Epithelial cell of proximal tubule (primary cell): ENCODE results near the gene HECTD1. TPM values are rescaled to one million over a fixed set of nuclear protein-coding genes. Genes with fewer than 3 reads are reported as not detected.

Experiments
- total RNA-seq: library from RNA; depleted of rRNA; stranded (reverse); fragments of >200 nt; gene quantifications from 2 replicates; pipeline ENCODE4 v1.2.3, GENCODE V29; 2015

Gene HECTD1
- total RNA-seq, 1 donor from 2014 or later, result 101 TPM

Other genes with a start within 250 kb of the HECTD1 start
- 5.1 and 7.7 TPM in 2 replicates for gene AP4S1, start 182.1 kb downstream of the HECTD1 start, total RNA-seq
- gene STRN3, start 181.4 kb downstream of the HECTD1 start, total RNA-seq, result 26.0 and 33.2 TPM in 2 replicates
- gene HEATR5A, start 212.8 kb upstream of the HECTD1 start, total RNA-seq, result 11.5 and 11.6 TPM in 2 replicates
- gene DTD2, start 249.7 kb upstream of the HECTD1 start, total RNA-seq, result 18.6 and 28.1 TPM in 2 replicates